Fibroblast of villous mesenchyme (primary cell): ENCODE measurements around the gene GORASP1. TPM values are rescaled to one million over a fixed set of nuclear protein-coding genes. Genes with fewer than 3 reads are reported as not detected.

Source experiments
- DNase-seq: peaks from one replicate; pipeline ENCODE4 v3.0.0-alpha.2; 2010; ENCODE audit warnings: low read depth
- H3K4me3 ChIP-seq: 2 replicates; pipeline ENCODE4 v1.5.1; 2011; ENCODE audit warnings: low read depth, mild to moderate bottlenecking, low read length
- CTCF ChIP-seq: IDR thresholded peaks from 2 replicates; pipeline ENCODE4 v1.5.1; 2012; ENCODE audit warnings: low read depth, mild to moderate bottlenecking, low read length; ENCODE audit not compliant: insufficient read depth
- total RNA-seq: library from RNA; depleted of rRNA; stranded (reverse); fragments of >200 nt; gene quantifications from 2 replicates; pipeline ENCODE4 v1.2.3, GENCODE V29; 2012

The GORASP1 gene
- total RNA-seq, 1 donor = 44.9 TPM

GRCh38 chr3:39051649-39052561 lies 55.5 kb downstream of the GORASP1 start, which contains the start of the genes SCN11A and WDR48:
TSS of gene SCN11A (minus strand) at chr3:39051944. CDS start at chr3:38950362, 101,582 bp downstream.
TSS of gene WDR48 (plus strand) at chr3:39052016. CDS start at chr3:39052026, 10 bp downstream.
- DNase-seq = peak; percentile 92
- H3K4me3 ChIP-seq = peak within 1 kb of the TSS; percentile 83
- TF ChIP-seq CTCF = no peak

GRCh38 chr3:39050029-39050428 lies 57.4 kb downstream of the GORASP1 start:
- no peak overlapping the region for H3K4me3 ChIP-seq
- no peak for DNase-seq
- TF ChIP-seq CTCF = no peak

Other genes starting within 250 kb of the GORASP1 start
- gene SCN11A, start 55.7 kb downstream of the GORASP1 start, total RNA-seq = under 0.01 TPM in 2 replicates
- 19.6 and 30.2 TPM in 2 replicates for gene WDR48, start 55.6 kb downstream of the GORASP1 start, total RNA-seq
- 3.5 and 3.9 TPM in 2 replicates for gene TTC21A, start 53 bp upstream of the GORASP1 start, total RNA-seq
- 16.8 and 20.7 TPM in 2 replicates for gene CSRNP1, start 46.0 kb upstream of the GORASP1 start, total RNA-seq
- gene XIRP1, start 85.0 kb upstream of the GORASP1 start, total RNA-seq = under 0.01 TPM in 1 of 2 replicates, not detected in the other
- gene CX3CR1, start 172.4 kb upstream of the GORASP1 start, total RNA-seq = not detected in 2 replicates
- gene CCR8, start 222.1 kb upstream of the GORASP1 start, total RNA-seq = not detected in 2 replicates